Upper lobe of left lung (tissue), 4 donors: ENCODE results near the gene PAK3.

Experiments used
- POLR2A ChIP-seq, 4 donors: fragments of 450-650 bp; IDR thresholded peaks; one replicate each; pipeline ENCODE4 v1.5.1; 2016 to 2017; ENCODE audit warnings: antibody characterized with exemption in 4 of 4, mild to moderate bottlenecking in 2 of 4
- POLR2AphosphoS5 ChIP-seq, 2 donors: sonication (generic); formaldehyde crosslinking; IDR thresholded peaks; one replicate each; pipeline ENCODE4 v1.5.1; 2017; ENCODE audit warnings: antibody characterized with exemption in 2 of 2
- TF ChIP-seq, protein P1 (sequence below), 6 experiments: fragments of 450-650 bp in 4 of 6; fragments of 200-600 bp in 2 of 6; sonication (generic) in 2 of 6; IDR thresholded peaks; one replicate each; pipeline ENCODE4 v1.5.1; 2016 to 2019; ENCODE audit warnings: antibody characterized with exemption in 6 of 6

DNA sequence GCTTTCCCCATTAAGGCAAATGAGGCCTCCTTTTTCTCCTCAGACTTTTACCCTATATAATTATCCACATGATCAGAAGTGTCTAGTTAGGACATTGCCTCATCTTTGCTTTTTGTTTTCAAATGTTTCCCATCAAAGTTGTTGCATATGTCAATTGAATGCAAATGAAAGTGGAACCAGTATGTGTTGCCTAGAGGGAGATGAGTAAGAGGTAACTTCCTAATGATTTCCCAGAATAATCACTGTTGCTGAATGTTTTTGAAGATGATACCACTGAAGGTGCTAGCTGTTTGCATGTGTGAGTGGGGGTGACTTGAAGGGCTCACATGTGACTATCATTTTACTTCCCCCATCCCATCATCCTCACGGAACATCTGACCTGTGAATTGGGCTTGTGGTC, 33.9 kb downstream of the PAK3 start:
- TF ChIP-seq, protein P1, sequence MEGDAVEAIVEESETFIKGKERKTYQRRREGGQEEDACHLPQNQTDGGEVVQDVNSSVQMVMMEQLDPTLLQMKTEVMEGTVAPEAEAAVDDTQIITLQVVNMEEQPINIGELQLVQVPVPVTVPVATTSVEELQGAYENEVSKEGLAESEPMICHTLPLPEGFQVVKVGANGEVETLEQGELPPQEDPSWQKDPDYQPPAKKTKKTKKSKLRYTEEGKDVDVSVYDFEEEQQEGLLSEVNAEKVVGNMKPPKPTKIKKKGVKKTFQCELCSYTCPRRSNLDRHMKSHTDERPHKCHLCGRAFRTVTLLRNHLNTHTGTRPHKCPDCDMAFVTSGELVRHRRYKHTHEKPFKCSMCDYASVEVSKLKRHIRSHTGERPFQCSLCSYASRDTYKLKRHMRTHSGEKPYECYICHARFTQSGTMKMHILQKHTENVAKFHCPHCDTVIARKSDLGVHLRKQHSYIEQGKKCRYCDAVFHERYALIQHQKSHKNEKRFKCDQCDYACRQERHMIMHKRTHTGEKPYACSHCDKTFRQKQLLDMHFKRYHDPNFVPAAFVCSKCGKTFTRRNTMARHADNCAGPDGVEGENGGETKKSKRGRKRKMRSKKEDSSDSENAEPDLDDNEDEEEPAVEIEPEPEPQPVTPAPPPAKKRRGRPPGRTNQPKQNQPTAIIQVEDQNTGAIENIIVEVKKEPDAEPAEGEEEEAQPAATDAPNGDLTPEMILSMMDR (IDR thresholded peaks at IDR 0.05), result no peak
- no peak for TF ChIP-seq POLR2A (IDR thresholded peaks at IDR 0.05)
- no peak for TF ChIP-seq POLR2AphosphoS5 (IDR thresholded peaks at IDR 0.05)
